ENCODE measurements around the gene SERGEF. TPM values are rescaled to one million over a fixed set of nuclear protein-coding genes. Genes with fewer than 3 reads are reported as not detected.

Gene SERGEF
- total RNA-seq, 1 donor from 2014 or later: 17.6 TPM

- Histone ChIP-seq H3K36me3 (ENCODE audit: insufficient read depth, low read length) (no peaks in the 10 kb centered on the region), H3K27ac (ENCODE audit: low read depth, low read length) (peak overlapping the region; percentile 10), H3K27me3 (ENCODE audit: insufficient read depth, low read length) (no peaks in the 10 kb centered on the region), H3K4me3 (ENCODE audit: insufficient read depth, low read depth, low read length) (no peak overlapping the region), H3K4me1 (ENCODE audit: insufficient read depth, low read length) (peaks cover 14% of the 10 kb centered on the region), H3K4me2 (ENCODE audit: low read length) (peak overlapping the region; percentile 32), H3K79me2 (ENCODE audit: insufficient read depth, low read length) (no peaks in the 10 kb centered on the region), H3K9ac (ENCODE audit: low read length) (no peak overlapping the region), H3K9me3 (ENCODE audit: insufficient read depth, low read depth, low read length) (no peaks in the 10 kb centered on the region), H4K20me1 (ENCODE audit: insufficient read depth, low read length) (no peaks in the 10 kb centered on the region), H2AFZ (ENCODE audit: low read depth, low read length) (no peak overlapping the region)
- Mint-ChIP-seq H3K36me3 (ENCODE audit: low read depth, unreplicated experiment) (peaks cover 2% of the 10 kb centered on the region), H3K27ac (ENCODE audit: unreplicated experiment) (no peak overlapping the region), H3K27me3 (ENCODE audit: low read depth, unreplicated experiment) (peaks cover 3% of the 10 kb centered on the region), H3K4me1 (ENCODE audit: low read depth, unreplicated experiment) (peaks cover 7% of the 10 kb centered on the region), H3K4me3 (ENCODE audit: unreplicated experiment) (no peak overlapping the region), H3K9me3 (ENCODE audit: unreplicated experiment) (peaks cover 2% of the 10 kb centered on the region)
- DNase-seq (ENCODE audit: low read depth) (peak; percentile 61), FAIRE-seq (no peak)
- TF ChIP-seq, protein P1, sequence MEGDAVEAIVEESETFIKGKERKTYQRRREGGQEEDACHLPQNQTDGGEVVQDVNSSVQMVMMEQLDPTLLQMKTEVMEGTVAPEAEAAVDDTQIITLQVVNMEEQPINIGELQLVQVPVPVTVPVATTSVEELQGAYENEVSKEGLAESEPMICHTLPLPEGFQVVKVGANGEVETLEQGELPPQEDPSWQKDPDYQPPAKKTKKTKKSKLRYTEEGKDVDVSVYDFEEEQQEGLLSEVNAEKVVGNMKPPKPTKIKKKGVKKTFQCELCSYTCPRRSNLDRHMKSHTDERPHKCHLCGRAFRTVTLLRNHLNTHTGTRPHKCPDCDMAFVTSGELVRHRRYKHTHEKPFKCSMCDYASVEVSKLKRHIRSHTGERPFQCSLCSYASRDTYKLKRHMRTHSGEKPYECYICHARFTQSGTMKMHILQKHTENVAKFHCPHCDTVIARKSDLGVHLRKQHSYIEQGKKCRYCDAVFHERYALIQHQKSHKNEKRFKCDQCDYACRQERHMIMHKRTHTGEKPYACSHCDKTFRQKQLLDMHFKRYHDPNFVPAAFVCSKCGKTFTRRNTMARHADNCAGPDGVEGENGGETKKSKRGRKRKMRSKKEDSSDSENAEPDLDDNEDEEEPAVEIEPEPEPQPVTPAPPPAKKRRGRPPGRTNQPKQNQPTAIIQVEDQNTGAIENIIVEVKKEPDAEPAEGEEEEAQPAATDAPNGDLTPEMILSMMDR (IDR thresholded peaks at IDR 0.05; ENCODE audit: insufficient read depth, low read depth, low read length): no peak
- TF ChIP-seq EZH2 (IDR thresholded peaks at IDR 0.05; ENCODE audit: insufficient read depth, low read length): no peak
These were observed 222.4 kb downstream of the SERGEF start for GRCh38 chr11:17790453-17790852.

GRCh38 chr11:17788084-17788483, 224.8 kb downstream of the SERGEF start:
- H3K27ac Mint-ChIP-seq (ENCODE audit: unreplicated experiment): no peak overlapping the region
- no peaks in the 10 kb centered on the region for H4K20me1 ChIP-seq (ENCODE audit: insufficient read depth, low read length)
- H3K27ac ChIP-seq (ENCODE audit: low read depth, low read length): no peak overlapping the region
- no peaks in the 10 kb centered on the region for H3K27me3 ChIP-seq (ENCODE audit: insufficient read depth, low read length)
- H3K36me3 ChIP-seq (ENCODE audit: insufficient read depth, low read length): no peaks in the 10 kb centered on the region
- no peaks in the 10 kb centered on the region for H3K9me3 ChIP-seq (ENCODE audit: insufficient read depth, low read depth, low read length)
- no peak for DNase-seq (ENCODE audit: low read depth)
- H3K4me2 ChIP-seq (ENCODE audit: low read length): no peak overlapping the region
- FAIRE-seq: no peak
- peaks cover 7% of the 10 kb centered on the region for H3K4me1 Mint-ChIP-seq (ENCODE audit: low read depth, unreplicated experiment)
- H3K36me3 Mint-ChIP-seq (ENCODE audit: low read depth, unreplicated experiment): peaks cover 2% of the 10 kb centered on the region
- H3K4me3 Mint-ChIP-seq (ENCODE audit: unreplicated experiment): no peak overlapping the region
- no peak for TF ChIP-seq EZH2 (IDR thresholded peaks at IDR 0.05; ENCODE audit: insufficient read depth, low read length)
- TF ChIP-seq, protein P1 (IDR thresholded peaks at IDR 0.05; ENCODE audit: insufficient read depth, low read depth, low read length): no peak
- H3K9ac ChIP-seq (ENCODE audit: low read length): no peak overlapping the region
- H3K27me3 Mint-ChIP-seq (ENCODE audit: low read depth, unreplicated experiment): peaks cover 3% of the 10 kb centered on the region
- peaks cover 14% of the 10 kb centered on the region for H3K4me1 ChIP-seq (ENCODE audit: insufficient read depth, low read length)
- no peak overlapping the region for H3K4me3 ChIP-seq (ENCODE audit: insufficient read depth, low read depth, low read length)
- H3K79me2 ChIP-seq (ENCODE audit: insufficient read depth, low read length): no peaks in the 10 kb centered on the region
- H3K9me3 Mint-ChIP-seq (ENCODE audit: unreplicated experiment): peaks cover 2% of the 10 kb centered on the region
- no peak overlapping the region for H2AFZ ChIP-seq (ENCODE audit: low read depth, low read length)

DNA sequence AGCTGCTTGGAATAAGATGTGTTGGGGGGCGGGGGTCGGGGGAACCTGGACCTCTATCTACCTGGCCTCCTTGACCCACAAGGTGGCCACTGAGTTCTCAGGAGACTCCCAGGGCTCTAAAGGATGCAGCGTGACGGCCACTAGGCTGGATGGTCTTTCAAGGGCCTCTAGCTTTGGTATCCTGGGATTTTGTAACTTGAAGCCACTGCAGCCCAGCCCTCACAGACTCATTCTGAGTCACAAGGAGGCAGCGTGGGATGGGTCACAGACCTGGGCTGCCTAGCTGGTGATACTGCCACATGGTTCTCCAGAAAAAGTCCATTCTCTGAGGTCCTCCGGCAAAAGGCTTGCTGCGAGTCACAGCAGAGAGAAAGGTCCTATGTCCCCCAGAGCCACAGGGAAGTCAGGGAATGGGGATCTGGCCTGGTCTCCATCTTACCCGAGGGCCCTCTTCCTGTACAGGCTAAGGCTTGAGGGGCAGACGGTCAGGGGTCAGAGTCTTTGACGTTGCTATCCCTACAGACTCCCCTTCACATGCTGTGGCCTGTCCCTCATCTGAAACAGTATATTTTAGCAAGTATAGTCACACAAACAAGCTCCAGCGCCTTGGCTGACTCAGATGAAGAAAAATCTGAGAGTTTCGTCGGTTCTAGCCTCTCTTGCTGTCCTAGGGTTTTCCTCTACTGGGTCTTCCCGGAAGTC, 225.9 kb downstream of the SERGEF start:
- Histone ChIP-seq H3K4me2 (ENCODE audit: low read length) (peak overlapping the region; percentile 62), H2AFZ (ENCODE audit: low read depth, low read length) (peak overlapping the region; percentile 49), H3K4me3 (ENCODE audit: insufficient read depth, low read depth, low read length) (no peak overlapping the region), H3K36me3 (ENCODE audit: insufficient read depth, low read length) (no peaks in the 10 kb centered on the region), H3K27ac (ENCODE audit: low read depth, low read length) (peak overlapping the region; percentile 89), H3K4me1 (ENCODE audit: insufficient read depth, low read length) (peaks cover 14% of the 10 kb centered on the region), H4K20me1 (ENCODE audit: insufficient read depth, low read length) (no peaks in the 10 kb centered on the region), H3K79me2 (ENCODE audit: insufficient read depth, low read length) (no peaks in the 10 kb centered on the region), H3K9me3 (ENCODE audit: insufficient read depth, low read depth, low read length) (no peaks in the 10 kb centered on the region), H3K9ac (ENCODE audit: low read length) (peak overlapping the region; percentile 59), H3K27me3 (ENCODE audit: insufficient read depth, low read length) (no peaks in the 10 kb centered on the region)
- Mint-ChIP-seq H3K9me3 (ENCODE audit: unreplicated experiment) (peaks cover 2% of the 10 kb centered on the region), H3K4me1 (ENCODE audit: low read depth, unreplicated experiment) (peaks cover 7% of the 10 kb centered on the region), H3K36me3 (ENCODE audit: low read depth, unreplicated experiment) (peaks cover 2% of the 10 kb centered on the region), H3K4me3 (ENCODE audit: unreplicated experiment) (peak overlapping the region; percentile 23), H3K27me3 (ENCODE audit: low read depth, unreplicated experiment) (peaks cover 3% of the 10 kb centered on the region), H3K27ac (ENCODE audit: unreplicated experiment) (no peak overlapping the region)
- FAIRE-seq: peak; percentile 59
- peak; percentile 87 for DNase-seq (ENCODE audit: low read depth)
- TF ChIP-seq, protein P1 (IDR thresholded peaks at IDR 0.05; ENCODE audit: insufficient read depth, low read depth, low read length): no peak
- TF ChIP-seq EZH2 (IDR thresholded peaks at IDR 0.05; ENCODE audit: insufficient read depth, low read length): no peak

All from astrocyte (in vitro differentiated cells and primary cell).